ENCODE data around the gene TSC1.

GRCh38 chr9:132976571-132976970 is 32.2 kb upstream of the TSC1 start:
- TF ChIP-seq CTCF (conservative IDR thresholded peaks at IDR 0.05) (no peak), ZFX (IDR thresholded peaks at IDR 0.05) (no peak)
